Dendritic cell treated with granulocyte-macrophage colony-stimulating factor and Interleukin-4, amounts not matched to agents 40 ng/mL and 50 ng/mL, for 4 days (primary cell): ENCODE measurements around the gene RPIA.

Experiments used
- H3K27ac Mint-ChIP-seq: one replicate; pipeline ENCODE4 v1.8.0; 2022; ENCODE audit warnings: mild to moderate bottlenecking, mixed read lengths
- H3K27me3 Mint-ChIP-seq: one replicate; pipeline ENCODE4 v1.8.0; 2022; ENCODE audit warnings: mild to moderate bottlenecking, mixed read lengths
- H3K36me3 Mint-ChIP-seq: one replicate; pipeline ENCODE4 v1.8.0; 2022; ENCODE audit warnings: low read depth, mixed read lengths
- H3K4me1 Mint-ChIP-seq: one replicate; pipeline ENCODE4 v1.8.0; 2022; ENCODE audit warnings: low read depth, mixed read lengths
- H3K4me3 Mint-ChIP-seq: one replicate; pipeline ENCODE4 v1.8.0; 2022; ENCODE audit warnings: mild to moderate bottlenecking, moderate library complexity, mixed read lengths
- H3K9me3 Mint-ChIP-seq: one replicate; pipeline ENCODE4 v1.8.0; 2022; ENCODE audit warnings: mixed read lengths
- intact Hi-C: fragments of 100-400 bp; cut with micrococcal nuclease; formaldehyde crosslinking; loops from one replicate; pipeline ENCODE4 v1.15.0; 2022

Gene RPIA

DNA sequence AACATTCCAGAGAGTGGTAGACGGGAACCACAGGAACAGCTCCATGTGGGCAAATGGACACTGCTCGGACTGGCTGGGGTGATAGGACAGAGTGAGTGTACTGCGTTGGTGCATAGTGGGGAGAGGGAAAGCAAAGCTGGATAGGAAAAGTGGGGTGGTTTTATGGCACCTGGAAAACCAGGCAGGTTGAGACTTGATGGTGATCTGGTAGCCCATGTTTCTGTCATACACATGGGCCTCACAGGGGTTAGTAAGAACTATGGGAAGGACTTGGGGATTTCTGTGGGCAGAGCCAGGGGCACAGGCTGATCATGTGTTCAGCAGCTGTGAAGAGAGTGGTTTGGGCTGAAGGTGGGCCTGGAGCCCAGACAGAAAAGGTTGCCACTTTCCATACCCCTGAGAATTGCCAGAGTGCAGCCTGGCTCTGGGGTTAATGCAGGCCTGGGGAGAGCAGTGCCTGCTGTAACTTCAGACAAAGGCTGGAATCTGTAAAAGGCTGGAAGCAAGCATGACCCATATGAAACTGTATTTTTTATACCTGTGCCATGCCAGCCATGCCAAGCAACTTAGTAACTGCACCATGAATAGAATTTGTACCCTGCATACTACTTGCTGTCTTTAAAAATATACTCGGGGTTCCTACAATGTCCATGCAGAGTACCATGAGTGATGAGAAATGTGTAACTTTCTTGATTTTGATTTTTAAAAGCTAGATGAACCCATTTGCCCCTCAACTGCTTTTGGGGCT is 41.9 kb downstream of the RPIA start:
- H3K27ac Mint-ChIP-seq = peak overlapping the region; percentile 0
- no peaks in the 10 kb centered on the region for H3K27me3 Mint-ChIP-seq
- H3K4me3 Mint-ChIP-seq = no peak overlapping the region
- peaks cover 21% of the 10 kb centered on the region for H3K4me1 Mint-ChIP-seq
- intact Hi-C loops = no loop called here
- H3K36me3 Mint-ChIP-seq = peaks cover 46% of the 10 kb centered on the region
- H3K9me3 Mint-ChIP-seq = no peaks in the 10 kb centered on the region

DNA sequence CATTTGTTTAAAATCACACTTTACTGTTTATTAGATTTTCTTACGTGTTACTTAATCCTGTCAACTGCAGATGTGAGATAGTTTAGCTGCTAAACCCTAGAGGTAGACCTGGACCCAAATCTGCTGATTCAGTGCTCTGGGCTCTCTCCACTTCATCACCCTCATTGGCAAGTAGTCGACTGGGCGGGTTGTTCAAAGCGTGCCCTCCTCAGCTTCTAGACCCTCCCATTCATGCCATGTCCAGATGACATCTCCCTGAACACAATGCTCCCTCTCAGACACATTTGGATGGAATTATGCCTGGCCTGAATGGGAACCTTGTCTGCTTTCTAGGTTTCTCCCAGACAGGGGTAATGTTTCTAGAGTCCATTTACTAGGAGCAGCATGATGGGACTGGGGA is 43.7 kb downstream of the RPIA start:
- peaks cover 7% of the 10 kb centered on the region for H3K4me1 Mint-ChIP-seq
- intact Hi-C loops = no loop called here
- H3K9me3 Mint-ChIP-seq = no peaks in the 10 kb centered on the region
- peaks cover 47% of the 10 kb centered on the region for H3K36me3 Mint-ChIP-seq
- no peak overlapping the region for H3K27ac Mint-ChIP-seq
- no peak overlapping the region for H3K4me3 Mint-ChIP-seq
- H3K27me3 Mint-ChIP-seq = no peaks in the 10 kb centered on the region

DNA sequence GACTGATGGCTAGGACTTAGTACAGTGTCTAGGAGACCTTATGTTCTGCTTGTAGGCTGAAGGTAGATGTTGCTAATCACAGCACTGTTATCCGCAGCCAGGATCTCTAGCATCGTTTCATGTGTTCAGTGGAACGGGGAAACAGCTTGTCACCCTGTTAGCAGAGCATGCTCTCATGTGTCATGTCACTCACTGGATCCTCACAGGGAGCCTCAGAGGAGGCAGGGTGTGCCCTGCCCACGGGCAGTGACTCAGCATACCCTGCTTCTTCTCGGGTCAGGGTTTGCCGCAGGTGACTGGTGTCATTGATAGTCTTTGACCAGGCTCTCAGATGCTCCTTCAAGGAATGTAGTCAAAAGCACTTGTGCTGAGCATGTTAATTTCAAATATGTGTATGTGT is 44.4 kb downstream of the RPIA start:
- peaks cover 54% of the 10 kb centered on the region for H3K36me3 Mint-ChIP-seq
- no peak overlapping the region for H3K27ac Mint-ChIP-seq
- intact Hi-C loops = no loop called here
- peaks cover 7% of the 10 kb centered on the region for H3K4me1 Mint-ChIP-seq
- H3K9me3 Mint-ChIP-seq = no peaks in the 10 kb centered on the region
- no peak overlapping the region for H3K4me3 Mint-ChIP-seq
- no peaks in the 10 kb centered on the region for H3K27me3 Mint-ChIP-seq

DNA sequence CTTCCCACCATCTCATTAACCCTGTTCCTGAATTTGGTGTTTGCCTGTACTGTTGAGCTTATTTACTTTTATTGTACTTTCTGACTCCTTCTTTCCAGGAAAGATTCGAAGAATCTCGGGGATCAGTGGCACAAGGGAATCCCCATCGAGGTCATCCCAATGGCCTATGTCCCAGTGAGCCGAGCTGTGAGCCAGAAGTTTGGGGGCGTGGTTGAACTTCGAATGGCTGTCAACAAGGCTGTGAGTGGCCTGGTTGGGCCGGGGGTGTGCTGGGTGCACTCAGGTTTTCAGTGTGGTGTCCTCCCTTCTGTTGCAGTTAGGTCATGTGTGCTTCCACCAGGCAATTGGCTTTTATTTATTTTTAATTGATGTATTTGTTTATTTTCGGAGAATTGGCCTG is 45.0 kb downstream of the RPIA start:
- H3K36me3 Mint-ChIP-seq = peaks cover 60% of the 10 kb centered on the region
- peaks cover 7% of the 10 kb centered on the region for H3K4me1 Mint-ChIP-seq
- H3K27me3 Mint-ChIP-seq = no peaks in the 10 kb centered on the region
- no peaks in the 10 kb centered on the region for H3K9me3 Mint-ChIP-seq
- H3K4me3 Mint-ChIP-seq = no peak overlapping the region
- intact Hi-C loops = no loop called here
- no peak overlapping the region for H3K27ac Mint-ChIP-seq

DNA sequence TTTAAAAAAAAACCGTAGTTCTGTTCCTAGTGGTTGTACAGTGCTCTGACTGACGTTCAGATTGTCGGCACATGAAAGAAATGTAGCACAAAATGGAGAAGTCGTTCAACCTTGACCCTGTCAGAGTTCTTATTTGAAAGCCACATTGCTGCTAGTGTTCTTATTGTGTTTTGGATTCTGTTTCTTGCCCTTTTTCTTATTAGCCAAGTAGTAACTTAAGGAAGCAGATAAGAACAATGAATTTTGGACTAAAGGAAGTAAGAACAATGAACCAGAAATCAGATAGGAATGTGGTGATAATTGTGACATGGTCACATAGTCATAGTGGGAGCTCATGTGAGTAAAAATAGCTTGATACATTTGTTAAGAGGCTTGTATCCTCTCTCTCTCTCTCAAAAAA is 45.9 kb downstream of the RPIA start:
- intact Hi-C loops = no loop called here
- Mint-ChIP-seq H3K4me3 (no peak overlapping the region), H3K9me3 (no peaks in the 10 kb centered on the region), H3K4me1 (peaks cover 7% of the 10 kb centered on the region), H3K27ac (no peak overlapping the region), H3K36me3 (peaks cover 69% of the 10 kb centered on the region), H3K27me3 (no peaks in the 10 kb centered on the region)

DNA sequence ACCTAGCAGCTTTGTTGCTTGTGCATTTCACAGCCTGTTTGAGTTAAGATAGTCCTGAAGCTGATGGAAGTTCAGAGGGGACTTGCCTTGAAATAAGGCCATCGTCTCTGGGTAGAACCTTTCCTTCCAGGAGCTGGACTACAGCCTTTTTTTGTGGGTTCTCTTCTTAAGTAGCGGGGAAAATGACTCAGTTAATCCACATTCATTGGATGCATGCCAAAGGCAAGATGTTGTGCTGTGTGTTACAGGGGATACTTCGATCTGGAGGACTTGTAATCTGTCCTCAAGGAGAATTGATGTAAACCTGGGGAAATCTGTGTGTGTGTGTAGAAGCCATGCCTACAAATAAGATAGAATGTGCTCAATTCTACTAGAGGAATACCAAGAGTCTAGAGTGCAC is 46.8 kb downstream of the RPIA start:
- no peak overlapping the region for H3K4me3 Mint-ChIP-seq
- intact Hi-C loops = no loop called here
- peaks cover 72% of the 10 kb centered on the region for H3K36me3 Mint-ChIP-seq
- H3K9me3 Mint-ChIP-seq = no peaks in the 10 kb centered on the region
- no peaks in the 10 kb centered on the region for H3K27me3 Mint-ChIP-seq
- H3K4me1 Mint-ChIP-seq = peaks cover 7% of the 10 kb centered on the region
- H3K27ac Mint-ChIP-seq = no peak overlapping the region

DNA sequence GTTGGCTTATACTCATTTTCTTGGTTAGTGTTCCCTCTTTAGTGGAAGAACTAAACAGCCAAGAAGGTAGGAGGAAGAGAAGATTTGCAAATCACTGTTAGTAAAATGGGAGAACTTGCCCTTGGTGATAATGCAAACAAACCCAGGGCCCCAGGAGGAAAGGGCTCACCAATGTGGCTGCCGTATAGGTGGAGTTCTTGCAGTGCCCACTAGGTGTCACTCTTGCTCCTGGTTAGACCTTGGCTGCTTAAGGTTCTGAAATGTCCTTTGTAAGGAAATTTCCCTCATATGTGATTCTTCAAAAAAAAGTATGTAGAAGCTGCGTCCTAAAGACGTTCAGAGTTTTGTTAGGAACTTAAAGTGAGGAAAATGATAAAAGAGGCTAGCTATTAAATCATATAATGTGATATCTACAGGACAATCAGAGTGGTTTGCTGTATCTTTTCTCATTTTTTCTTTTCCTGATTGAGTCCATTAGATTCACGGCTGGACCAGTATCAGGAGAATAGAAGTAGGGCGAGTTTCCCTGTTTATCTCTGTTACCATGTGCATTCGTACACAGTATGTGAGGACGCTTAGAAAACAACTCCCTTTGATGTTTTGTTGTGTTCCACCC is 48.6 kb downstream of the RPIA start:
- H3K36me3 Mint-ChIP-seq = peaks cover 83% of the 10 kb centered on the region
- H3K27ac Mint-ChIP-seq = no peak overlapping the region

DNA sequence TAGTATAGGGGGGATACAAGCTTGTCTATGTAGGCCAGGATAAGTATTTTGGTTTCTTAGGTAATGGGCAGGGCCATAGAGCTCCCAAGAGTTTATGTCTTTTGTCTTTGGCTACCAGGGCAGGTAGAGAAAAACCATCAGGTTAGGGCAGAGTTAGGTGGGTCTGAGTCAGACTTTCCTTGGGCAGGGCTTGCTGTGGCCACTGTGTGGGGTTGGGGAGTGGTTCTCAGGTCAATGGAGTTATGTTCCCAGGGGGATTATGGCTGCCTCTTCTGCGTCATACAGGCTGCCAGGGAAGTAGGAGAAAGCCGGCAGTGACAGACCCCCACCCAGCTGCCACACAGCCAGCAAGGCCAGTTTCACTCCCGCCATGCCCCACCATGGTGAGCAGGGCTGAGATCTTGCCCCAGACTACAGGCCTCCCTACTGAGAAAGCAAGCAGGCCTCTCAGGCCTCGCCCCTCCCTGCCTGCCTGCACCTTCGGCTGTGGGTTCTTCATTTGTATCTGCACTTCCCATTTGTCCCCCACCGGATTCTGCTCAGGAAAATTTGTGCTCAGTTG is 55.5 kb downstream of the RPIA start:
- Mint-ChIP-seq H3K4me3 (no peak overlapping the region), H3K4me1 (no peaks in the 10 kb centered on the region), H3K27me3 (no peaks in the 10 kb centered on the region), H3K9me3 (peaks cover 27% of the 10 kb centered on the region), H3K27ac (no peak overlapping the region), H3K36me3 (peaks cover 95% of the 10 kb centered on the region)
- intact Hi-C loops = no loop called here

More for the DNA sequence above, 48.6 kb downstream of the RPIA start:
- Mint-ChIP-seq H3K4me3 (no peak overlapping the region), H3K4me1 (peaks cover 7% of the 10 kb centered on the region), H3K27me3 (no peaks in the 10 kb centered on the region), H3K9me3 (peaks cover 16% of the 10 kb centered on the region)
- intact Hi-C loops = no loop called here

DNA sequence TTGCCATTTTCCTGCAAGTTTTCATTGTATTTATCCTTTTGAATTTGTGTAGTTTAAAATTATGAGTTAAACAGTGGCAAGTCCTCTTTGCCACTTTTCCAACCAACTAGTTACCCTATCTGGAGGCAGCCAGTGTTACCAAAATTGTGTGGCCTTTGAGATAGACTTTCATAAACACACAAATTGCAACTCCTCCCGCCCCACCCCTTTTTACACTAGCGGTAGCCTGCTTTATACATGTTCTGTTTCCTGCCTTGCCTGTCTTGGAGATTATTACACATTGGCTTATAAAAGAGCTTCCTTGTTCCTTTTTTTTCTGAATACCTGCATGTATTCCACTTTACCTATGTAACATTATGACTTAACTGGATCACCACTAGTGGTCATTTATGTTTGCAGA is 56.5 kb downstream of the RPIA start:
- H3K36me3 Mint-ChIP-seq = peaks cover 91% of the 10 kb centered on the region
- peaks cover 27% of the 10 kb centered on the region for H3K9me3 Mint-ChIP-seq
- no peaks in the 10 kb centered on the region for H3K27me3 Mint-ChIP-seq
- H3K4me3 Mint-ChIP-seq = no peak overlapping the region
- no peak overlapping the region for H3K27ac Mint-ChIP-seq
- intact Hi-C loops = no loop called here
- H3K4me1 Mint-ChIP-seq = no peaks in the 10 kb centered on the region

DNA sequence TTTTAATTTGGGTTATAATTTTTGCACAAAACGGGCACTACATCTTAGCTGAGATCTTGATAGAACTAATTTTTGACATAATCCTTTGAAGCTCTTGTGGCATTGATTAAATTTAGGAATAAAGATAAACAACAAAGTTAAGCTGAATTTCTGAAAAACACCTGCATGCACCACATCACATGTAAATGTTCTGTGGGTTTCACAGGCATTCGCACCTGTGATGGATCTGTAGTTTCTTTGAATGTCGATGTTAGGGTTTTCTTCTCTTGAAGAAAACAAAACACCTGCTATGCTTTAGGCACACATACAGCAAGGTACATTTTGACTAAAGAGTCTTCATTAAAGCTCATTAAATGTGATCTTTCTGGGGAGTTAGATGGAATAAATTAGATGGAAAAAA is 60.3 kb downstream of the RPIA start:
- no peak overlapping the region for H3K4me3 Mint-ChIP-seq
- no peak overlapping the region for H3K27ac Mint-ChIP-seq
- intact Hi-C loops = no loop called here
- H3K27me3 Mint-ChIP-seq = no peaks in the 10 kb centered on the region
- H3K9me3 Mint-ChIP-seq = no peaks in the 10 kb centered on the region
- peaks cover 54% of the 10 kb centered on the region for H3K36me3 Mint-ChIP-seq
- H3K4me1 Mint-ChIP-seq = no peaks in the 10 kb centered on the region

DNA sequence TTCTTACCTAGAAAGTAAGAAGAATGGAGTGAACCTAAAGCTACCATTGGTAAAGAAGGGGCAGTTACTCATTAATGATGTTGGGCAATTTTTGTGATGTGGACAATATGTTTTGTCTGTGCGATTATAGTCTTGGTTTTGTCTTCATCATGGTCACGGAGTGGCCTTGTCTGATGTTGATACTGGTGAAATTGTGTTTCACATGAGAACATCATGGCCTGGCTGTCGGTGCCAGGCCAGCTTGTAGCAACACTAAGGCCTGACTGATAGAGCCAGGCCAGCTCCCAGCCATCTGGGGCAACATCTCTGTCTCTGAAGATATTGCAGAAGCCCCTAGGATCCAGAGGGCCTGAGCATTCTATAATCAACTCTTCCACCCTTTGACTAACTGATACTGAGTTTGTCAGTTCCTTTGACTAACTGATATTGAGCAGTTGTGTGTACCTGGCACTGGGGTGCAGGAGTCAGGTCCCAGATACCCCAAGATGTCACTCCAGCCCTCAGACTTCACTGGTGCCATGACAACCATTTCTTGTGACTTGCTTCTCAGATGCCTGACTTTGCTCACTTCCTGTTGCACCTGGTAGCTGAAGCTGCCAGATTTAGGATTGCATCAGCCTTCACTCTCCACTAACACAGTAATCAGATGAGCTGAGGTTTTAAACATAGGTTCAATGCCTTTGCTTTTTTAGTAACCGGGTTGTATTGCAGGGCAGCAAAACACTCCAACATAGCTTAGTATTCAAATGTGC is 62.5 kb downstream of the RPIA start:
- no peaks in the 10 kb centered on the region for H3K4me1 Mint-ChIP-seq
- no peaks in the 10 kb centered on the region for H3K27me3 Mint-ChIP-seq
- peaks cover 17% of the 10 kb centered on the region for H3K9me3 Mint-ChIP-seq
- H3K36me3 Mint-ChIP-seq = peaks cover 36% of the 10 kb centered on the region
- intact Hi-C loops = no loop called here
- H3K27ac Mint-ChIP-seq = no peak overlapping the region
- no peak overlapping the region for H3K4me3 Mint-ChIP-seq

DNA sequence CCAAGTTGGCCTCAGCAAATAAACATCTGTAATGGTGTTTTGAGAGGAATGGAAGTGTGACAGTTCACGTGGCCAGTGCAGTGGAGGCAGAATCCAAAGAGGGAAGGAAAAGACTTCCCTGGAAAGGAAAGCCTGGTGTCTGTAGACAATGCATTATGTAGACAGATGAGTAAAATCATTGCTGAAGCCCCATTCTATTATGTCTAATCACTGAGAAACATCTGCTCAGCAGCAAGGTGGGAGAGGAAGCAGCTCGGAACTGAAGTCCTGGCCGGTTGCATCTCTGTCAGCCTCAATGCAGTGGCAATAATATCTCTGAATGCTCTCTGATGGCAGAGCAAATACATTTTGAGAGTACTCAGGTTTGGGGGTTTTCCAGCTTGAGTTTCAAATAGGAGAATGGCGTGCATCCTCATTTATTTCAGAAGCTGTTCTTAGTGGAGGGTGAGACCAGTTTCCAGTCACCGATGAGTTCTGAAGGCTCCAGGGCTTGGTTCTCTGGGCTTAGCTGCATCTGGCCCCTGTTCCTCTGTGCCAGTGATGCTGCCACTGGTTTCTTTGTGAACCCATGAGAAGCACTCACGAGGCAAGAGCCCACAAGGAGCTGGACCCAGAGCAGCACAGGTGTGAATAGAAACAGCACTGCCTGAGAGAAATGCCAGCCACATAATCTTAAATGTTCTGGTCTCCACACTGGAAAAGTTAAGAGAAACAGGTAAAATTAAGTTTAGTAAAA is 63.3 kb downstream of the RPIA start:
- Mint-ChIP-seq H3K9me3 (peaks cover 21% of the 10 kb centered on the region), H3K27me3 (no peaks in the 10 kb centered on the region), H3K36me3 (peaks cover 29% of the 10 kb centered on the region), H3K27ac (no peak overlapping the region), H3K4me3 (no peak overlapping the region), H3K4me1 (no peaks in the 10 kb centered on the region)
- intact Hi-C loops = no loop called here

DNA sequence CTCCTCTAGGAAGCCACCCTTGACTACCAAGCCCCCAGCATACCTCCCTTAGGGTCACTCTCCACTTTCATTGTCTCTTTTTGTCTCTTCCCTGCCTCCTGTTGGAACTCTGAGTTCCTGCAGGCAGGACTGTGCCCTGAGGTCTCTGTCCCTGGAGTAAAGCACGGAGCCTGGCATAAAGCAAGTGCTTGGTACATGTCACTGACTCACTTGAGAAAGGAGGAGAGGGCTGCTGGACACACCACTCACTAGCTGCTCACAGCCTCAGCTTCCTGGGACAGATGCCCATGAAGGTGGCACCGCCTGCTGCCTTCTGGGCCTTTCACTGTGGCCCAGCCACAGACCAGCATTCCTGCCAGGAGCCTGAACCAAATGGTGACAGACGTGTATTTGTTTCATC is 64.4 kb downstream of the RPIA start:
- no peaks in the 10 kb centered on the region for H3K27me3 Mint-ChIP-seq

DNA sequence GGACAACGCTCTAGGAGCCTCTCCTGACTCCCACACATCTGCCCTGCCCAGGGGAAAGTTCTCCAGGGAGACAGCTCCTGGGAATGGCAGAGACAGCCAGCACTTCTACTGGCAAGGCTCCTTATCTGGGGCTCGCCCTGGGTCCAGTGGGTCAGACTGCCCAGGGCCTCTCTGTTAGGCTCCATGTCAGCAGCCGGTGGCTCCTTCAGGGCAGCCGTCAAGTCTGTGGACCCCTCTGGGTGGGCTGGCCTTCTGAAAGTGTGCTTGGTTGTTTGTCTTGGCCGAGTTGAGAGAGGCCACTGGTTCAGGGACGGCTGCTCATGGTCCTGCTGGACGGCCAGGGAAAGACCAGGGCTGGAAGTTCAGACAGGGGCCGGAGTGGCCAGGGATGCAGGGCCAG is 65.6 kb downstream of the RPIA start:
- Mint-ChIP-seq H3K4me3 (no peak overlapping the region), H3K36me3 (peaks cover 6% of the 10 kb centered on the region), H3K27ac (no peak overlapping the region), H3K4me1 (no peaks in the 10 kb centered on the region), H3K9me3 (peaks cover 21% of the 10 kb centered on the region), H3K27me3 (no peaks in the 10 kb centered on the region)
- intact Hi-C loops = no loop called here

More for the DNA sequence above, 64.4 kb downstream of the RPIA start:
- intact Hi-C loops = no loop called here
- H3K4me1 Mint-ChIP-seq = no peaks in the 10 kb centered on the region
- H3K9me3 Mint-ChIP-seq = peaks cover 21% of the 10 kb centered on the region
- H3K4me3 Mint-ChIP-seq = no peak overlapping the region
- H3K36me3 Mint-ChIP-seq = peaks cover 18% of the 10 kb centered on the region
- H3K27ac Mint-ChIP-seq = no peak overlapping the region
